Smooth muscle cell (in vitro differentiated cells): ENCODE data around the gene MOV10. TPM values are rescaled to one million over a fixed set of nuclear protein-coding genes. Genes with fewer than 3 reads are reported as not detected.

ENCODE experiments used
- DNase-seq: peaks from one replicate; lab custom pipeline; 2025; ENCODE audit not compliant: unreplicated experiment; lab: John Stamatoyannopoulos, UW
- H2AFZ ChIP-seq: fragments of 200-600 bp; sonication (generic); 2 replicates; pipeline ENCODE4 v1.6.0; 2016; ENCODE audit warnings: antibody characterized with exemption, low read depth, mild to moderate bottlenecking
- H3F3A ChIP-seq: fragments of 200-600 bp; sonication (generic); 2 replicates; pipeline ENCODE4 v1.6.0; 2017; ENCODE audit warnings: antibody characterized with exemption, low read depth
- H3K27ac ChIP-seq: fragments of 200-600 bp; sonication (generic); 2 replicates; pipeline ENCODE4 v1.5.1; 2016; ENCODE audit warnings: low read depth, mild to moderate bottlenecking
- H3K27me3 ChIP-seq: fragments of 200-600 bp; sonication (generic); 2 replicates; pipeline ENCODE4 v1.6.1; 2016; ENCODE audit warnings: low read depth, mild to moderate bottlenecking
- H3K36me3 ChIP-seq: fragments of 200-600 bp; sonication (generic); 2 replicates; pipeline ENCODE4 v1.5.1; 2016; ENCODE audit warnings: low read depth
- H3K4me1 ChIP-seq: fragments of 200-600 bp; sonication (generic); 2 replicates; pipeline ENCODE4 v1.5.1; 2016; ENCODE audit warnings: low read depth
- H3K4me2 ChIP-seq: fragments of 200-600 bp; sonication (generic); 2 replicates; pipeline ENCODE4 v1.6.0; 2016; ENCODE audit warnings: mild to moderate bottlenecking
- H3K4me3 ChIP-seq: fragments of 200-600 bp; sonication (generic); 2 replicates; pipeline ENCODE4 v1.5.1; 2016; ENCODE audit warnings: mild to moderate bottlenecking
- H3K79me2 ChIP-seq: fragments of 200-600 bp; sonication (generic); 2 replicates; pipeline ENCODE4 v1.6.0; 2016; ENCODE audit warnings: low read depth, mild to moderate bottlenecking
- H3K9ac ChIP-seq: fragments of 200-600 bp; sonication (generic); 2 replicates; pipeline ENCODE4 v1.6.0; 2016; ENCODE audit warnings: low read depth
- H3K9me3 ChIP-seq: fragments of 200-600 bp; sonication (generic); replicated peaks from 2 replicates; pipeline ENCODE4 v1.5.1; 2016; ENCODE audit warnings: low read depth
- H4K20me1 ChIP-seq: fragments of 200-600 bp; sonication (generic); 2 replicates; pipeline ENCODE4 v1.6.0; 2016; ENCODE audit warnings: low read depth
- WGBS: methylation state at CpG from one replicate; pipeline ENCODE4 v1.1.7; 2016; ENCODE audit warnings: low lambda C conversion rate; 5-methylcytosine and 5-hydroxymethylcytosine counted together
- polyA plus RNA-seq: library from polyadenylated mRNA; unstranded; fragments of >200 nt; fragmentation: Nextera tagmentation; extraction: Ambion mirVana; gene quantifications from 2 replicates; pipeline ENCODE4 v1.2.1, GENCODE V29; 2016
- total RNA-seq: library from RNA; depleted of rRNA; stranded (reverse); fragments of >200 nt; gene quantifications from 2 replicates; pipeline ENCODE4 v1.2.3, GENCODE V29; 2014
- TF ChIP-seq, protein P1 (sequence below): fragments of 200-600 bp; sonication (generic); IDR thresholded peaks from 2 replicates; pipeline ENCODE4 v1.5.1; 2017; ENCODE audit warnings: borderline replicate concordance, mild to moderate bottlenecking, antibody characterized with exemption; ENCODE audit not compliant: insufficient read depth, poor library complexity, severe bottlenecking

MOV10 gene
- total and polyA plus RNA-seq, 2 experiments from 2014 or later: 36.9 to 56.8 TPM

DNA sequence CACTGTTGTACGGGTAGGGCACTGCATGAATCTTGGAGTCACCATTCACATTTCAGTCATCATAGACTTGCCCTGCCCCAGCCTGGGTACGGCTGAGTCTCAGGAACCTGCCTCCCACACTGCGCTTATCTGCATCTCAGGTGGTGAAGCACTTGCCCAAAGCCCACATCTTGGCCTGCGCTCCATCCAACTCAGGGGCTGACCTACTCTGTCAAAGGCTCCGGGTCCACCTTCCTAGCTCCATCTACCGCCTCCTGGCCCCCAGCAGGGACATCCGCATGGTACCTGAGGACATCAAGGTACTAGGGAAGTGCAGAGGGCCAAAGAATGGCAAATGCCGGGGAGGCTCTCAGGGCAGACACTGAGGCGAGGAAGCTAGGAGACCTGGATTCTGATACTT, 20.8 kb downstream of the MOV10 start:
- WGBS: over 99% methylated on average over 9 of the region's 9 CpGs
- TF ChIP-seq, protein P1, sequence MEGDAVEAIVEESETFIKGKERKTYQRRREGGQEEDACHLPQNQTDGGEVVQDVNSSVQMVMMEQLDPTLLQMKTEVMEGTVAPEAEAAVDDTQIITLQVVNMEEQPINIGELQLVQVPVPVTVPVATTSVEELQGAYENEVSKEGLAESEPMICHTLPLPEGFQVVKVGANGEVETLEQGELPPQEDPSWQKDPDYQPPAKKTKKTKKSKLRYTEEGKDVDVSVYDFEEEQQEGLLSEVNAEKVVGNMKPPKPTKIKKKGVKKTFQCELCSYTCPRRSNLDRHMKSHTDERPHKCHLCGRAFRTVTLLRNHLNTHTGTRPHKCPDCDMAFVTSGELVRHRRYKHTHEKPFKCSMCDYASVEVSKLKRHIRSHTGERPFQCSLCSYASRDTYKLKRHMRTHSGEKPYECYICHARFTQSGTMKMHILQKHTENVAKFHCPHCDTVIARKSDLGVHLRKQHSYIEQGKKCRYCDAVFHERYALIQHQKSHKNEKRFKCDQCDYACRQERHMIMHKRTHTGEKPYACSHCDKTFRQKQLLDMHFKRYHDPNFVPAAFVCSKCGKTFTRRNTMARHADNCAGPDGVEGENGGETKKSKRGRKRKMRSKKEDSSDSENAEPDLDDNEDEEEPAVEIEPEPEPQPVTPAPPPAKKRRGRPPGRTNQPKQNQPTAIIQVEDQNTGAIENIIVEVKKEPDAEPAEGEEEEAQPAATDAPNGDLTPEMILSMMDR: no peak
- Histone ChIP-seq H3K27me3 (no peaks in the 10 kb centered on the region), H3K79me2 (no peaks in the 10 kb centered on the region), H3K27ac (no peak overlapping the region), H3K4me1 (peaks cover 3% of the 10 kb centered on the region), H3K9ac (no peak overlapping the region), H3K36me3 (no peaks in the 10 kb centered on the region), H3K9me3 (no peaks in the 10 kb centered on the region), H2AFZ (no peak overlapping the region), H3F3A (no peaks in the 10 kb centered on the region), H3K4me3 (no peak overlapping the region), H4K20me1 (no peaks in the 10 kb centered on the region), H3K4me2 (no peak overlapping the region)
- DNase-seq: no peak

DNA sequence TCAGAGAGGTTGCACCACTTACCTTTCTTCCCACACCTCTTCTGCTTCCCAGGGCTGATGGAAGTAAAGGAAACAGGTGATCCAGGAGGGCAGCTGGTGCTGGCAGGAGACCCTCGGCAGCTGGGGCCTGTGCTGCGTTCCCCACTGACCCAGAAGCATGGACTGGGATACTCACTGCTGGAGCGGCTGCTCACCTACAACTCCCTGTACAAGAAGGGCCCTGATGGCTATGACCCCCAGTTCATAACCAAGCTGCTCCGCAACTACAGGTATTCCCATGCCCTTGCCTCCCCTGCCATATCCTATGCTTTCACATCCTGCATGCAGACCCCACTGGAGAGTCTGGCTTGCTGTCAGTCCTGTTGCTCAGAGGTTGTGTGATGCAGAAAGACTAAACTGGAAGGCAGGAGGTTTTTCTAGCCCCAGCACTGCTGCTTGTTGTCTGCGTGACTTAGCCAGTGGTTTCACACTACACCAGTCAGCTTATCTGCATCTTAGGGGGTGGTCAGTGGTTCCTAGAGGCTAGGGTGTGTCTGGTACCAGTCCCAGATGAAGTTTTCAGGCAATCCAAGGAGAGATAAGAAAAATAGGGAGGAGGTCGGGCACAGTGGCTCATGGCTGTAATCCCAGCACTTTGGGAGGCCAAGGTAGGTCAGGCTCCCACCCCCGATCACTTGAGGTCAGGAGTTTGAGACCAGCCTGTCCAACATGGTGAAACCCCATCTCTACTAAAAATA, 22.3 kb downstream of the MOV10 start:
- H2AFZ ChIP-seq: no peak overlapping the region
- H3K4me2 ChIP-seq: no peak overlapping the region
- H3K79me2 ChIP-seq: no peaks in the 10 kb centered on the region
- no peak overlapping the region for H3K4me3 ChIP-seq
- WGBS: 93% methylated on average over 7 of the region's 7 CpGs
- no peak overlapping the region for H3K27ac ChIP-seq
- TF ChIP-seq, protein P1: no peak
- H3K9ac ChIP-seq: no peak overlapping the region
- peaks cover 7% of the 10 kb centered on the region for H3F3A ChIP-seq
- no peaks in the 10 kb centered on the region for H3K27me3 ChIP-seq
- DNase-seq: no peak
- no peaks in the 10 kb centered on the region for H3K36me3 ChIP-seq
- H4K20me1 ChIP-seq: no peaks in the 10 kb centered on the region
- H3K9me3 ChIP-seq: no peaks in the 10 kb centered on the region
- peaks cover 15% of the 10 kb centered on the region for H3K4me1 ChIP-seq

DNA sequence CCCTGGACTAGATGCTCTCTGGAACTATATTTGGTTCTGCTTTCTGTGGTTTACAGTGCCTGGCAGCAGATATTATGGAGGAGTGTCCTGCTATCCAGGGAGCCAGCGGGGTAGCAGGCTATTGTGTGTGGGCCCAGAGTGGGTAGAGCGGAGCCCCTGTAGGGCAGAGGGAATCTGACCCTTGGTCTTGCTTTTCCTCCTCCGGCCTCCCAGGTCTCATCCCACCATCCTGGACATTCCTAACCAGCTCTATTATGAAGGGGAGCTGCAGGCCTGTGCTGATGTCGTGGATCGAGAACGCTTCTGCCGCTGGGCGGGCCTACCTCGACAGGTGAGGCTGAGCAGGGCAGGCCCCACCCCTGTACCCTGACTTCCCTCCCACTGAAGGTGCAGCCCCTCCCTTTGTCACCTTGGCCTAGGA, 23.3 kb downstream of the MOV10 start:
- H3K36me3 ChIP-seq: no peaks in the 10 kb centered on the region
- peaks cover 15% of the 10 kb centered on the region for H3K4me1 ChIP-seq
- peaks cover 18% of the 10 kb centered on the region for H3F3A ChIP-seq
- no peak overlapping the region for H3K4me2 ChIP-seq
- no peak overlapping the region for H2AFZ ChIP-seq
- no peaks in the 10 kb centered on the region for H3K27me3 ChIP-seq
- no peaks in the 10 kb centered on the region for H4K20me1 ChIP-seq
- H3K4me3 ChIP-seq: no peak overlapping the region
- no peak overlapping the region for H3K9ac ChIP-seq
- TF ChIP-seq, protein P1: no peak
- H3K27ac ChIP-seq: no peak overlapping the region
- peaks cover 1% of the 10 kb centered on the region for H3K79me2 ChIP-seq
- DNase-seq: no peak
- no peaks in the 10 kb centered on the region for H3K9me3 ChIP-seq
- 93% methylated on average over 9 of the region's 9 CpGs for WGBS
